Measurements from ENCODE around the gene PHKA2. TPM values are rescaled to one million over a fixed set of nuclear protein-coding genes. Genes with fewer than 3 reads are reported as not detected.

Gene PHKA2
- total and polyA plus RNA-seq, 2 of the 4 experiments (the other 2 are of a cell fraction): 10.0 to 21.5 TPM

GRCh38 chrX:18887177-18887824 is 96.6 kb downstream of the PHKA2 start:
- Histone ChIP-seq H3K9ac (ENCODE audit: low read depth, low read length) (no peak overlapping the region), H4K91ac (ENCODE audit: insufficient read depth, low read depth, low read length) (peak overlapping the region; percentile 35; the same call in 1 of the 2 replicates), H2AK5ac (ENCODE audit: low read depth, low read length) (no peak overlapping the region), H3K9me3 (ENCODE audit: control insufficient read depth, insufficient read depth, low read length) (no peaks in the 10 kb centered on the region), H4K5ac (ENCODE audit: low read depth, low read length) (no peak overlapping the region; the same call in 1 of the 2 replicates), H2AFZ (replicated peaks; ENCODE audit: low read length, poor library complexity) (peak overlapping the region; percentile 79), H3K79me1 (ENCODE audit: low read depth in 1 of 2, low read length in 2 of 2) (no peaks in the 10 kb centered on the region), H3K4me1 (ENCODE audit: control insufficient read depth, insufficient read depth, low read length) (peaks cover 11% of the 10 kb centered on the region; the same call in 1 of the 2 replicates), H2BK120ac (ENCODE audit: low read depth, low read length) (no peak overlapping the region), H3K9me1 (ENCODE audit: insufficient read depth, low read length) (no peaks in the 10 kb centered on the region; the same call in 1 of the 2 replicates), H3K4me3 (ENCODE audit: insufficient read depth, low read depth, low read length) (no peak overlapping the region), H4K20me1 (ENCODE audit: insufficient read depth, low read length) (no peaks in the 10 kb centered on the region), H2BK15ac (ENCODE audit: low read depth, low read length) (no peak overlapping the region), H3K18ac (ENCODE audit: low read depth, low read length) (no peak overlapping the region), H2BK20ac (ENCODE audit: low read depth, low read length) (no peak overlapping the region), H2BK5ac (ENCODE audit: low read depth, low read length, poor library complexity, severe bottlenecking) (no peak overlapping the region), H3K56ac (ENCODE audit: extremely low read depth, insufficient read depth, low read length) (no peak overlapping the region), H3K14ac (replicated peaks; ENCODE audit: low read depth, low read length) (no peak overlapping the region), H4K8ac (ENCODE audit: low read depth in 2 of 2, low read length in 2 of 2) (peak overlapping the region; percentile 53 to 85; a peak in 3 of 4 replicates), H2AK9ac (replicated peaks; ENCODE audit: low read depth, low read length, poor library complexity) (peak overlapping the region; percentile 28), H3K36me3 (ENCODE audit: control insufficient read depth, insufficient read depth, low read length) (no peaks in the 10 kb centered on the region), H3K27me3 (ENCODE audit: control insufficient read depth, insufficient read depth, low read length) (no peaks in the 10 kb centered on the region; the same call in 1 of the 2 replicates), H3K27ac (ENCODE audit: insufficient read depth, low read length) (no peak overlapping the region), H3K4ac (ENCODE audit: low read depth, low read length) (0 out of 2 replicates have a peak overlapping the region, but pooled peaks have one; percentile 15), H3K4me2 (ENCODE audit: low read depth, low read length) (no peak overlapping the region), H3K23ac (ENCODE audit: low read depth, low read length) (no peak overlapping the region)
- BruUV-seq (replicated peaks): no TSS peak
- dilution Hi-C loops (cut with HindIII; ENCODE audit: low sequenced_read_pairs, unreplicated experiment) (no loop called here), in situ Hi-C loops (cut with MboI; ENCODE audit: low sequenced_read_pairs) (no loop called here), intact Hi-C loops (cut with micrococcal nuclease) (loop anchor here (5.0 kb wide), 2 partner anchors 210 to 495 kb away; no protein-coding TSS in a partner anchor)
- no peak for TF ChIP-seq CTCF (conservative IDR thresholded peaks at IDR 0.05; ENCODE audit: low read depth, low read length)
- TF ChIP-seq RCOR1 (IDR thresholded peaks at IDR 0.05; ENCODE audit: insufficient replicate concordance, low read length): no peak
- TF ChIP-seq CHD1 (IDR thresholded peaks at IDR 0.05; ENCODE audit: low read depth, low read length): no peak
- no peak for TF ChIP-seq POLR2A (IDR thresholded peaks at IDR 0.05; ENCODE audit: low read depth, low read length)
- no peak for TF ChIP-seq RAD21 (IDR thresholded peaks at IDR 0.05; ENCODE audit: low read length)
- TF ChIP-seq MAZ (IDR thresholded peaks at IDR 0.05; ENCODE audit: borderline replicate concordance, low read depth, low read length): no peak
- TF ChIP-seq FOS (IDR thresholded peaks at IDR 0.05; ENCODE audit: low read depth, low read length): no peak
- TF ChIP-seq CEBPB (IDR thresholded peaks at IDR 0.05; ENCODE audit: low read depth, low read length): no peak
- TF ChIP-seq NFE2L2 (IDR thresholded peaks at IDR 0.05; ENCODE audit: low read depth, low read length): no peak
- no peak for TF ChIP-seq MXI1 (IDR thresholded peaks at IDR 0.05; ENCODE audit: borderline replicate concordance, low read depth, low read length)
- no peak for TF ChIP-seq BHLHE40 (IDR thresholded peaks at IDR 0.05; ENCODE audit: low read depth, low read length)
- no peak for TF ChIP-seq MAFK (IDR thresholded peaks at IDR 0.05; ENCODE audit: low read depth, low read length)
- no peak for TF ChIP-seq SMC3 (IDR thresholded peaks at IDR 0.05; ENCODE audit: low read depth, low read length)
- no peak for ATAC-seq (ENCODE audit: low read depth)
- CTCF ChIA-PET: interaction anchor here (0.7 kb wide), 1 partner anchor 477 kb away, joined by 3 read pairs; no protein-coding TSS in a partner anchor
- 43% methylated on average over 12 of the region's 25 CpGs; no CpG with 5 or more reads in 1 of the 2 experiments for WGBS, 2 experiments (ENCODE audit: extremely low coverage in 2 of 2, insufficient read length in 1 of 2)
- no peak for DNase-seq
- POLR2A ChIA-PET (ENCODE audit: unreplicated experiment): no interaction called here
